Fibroblast of skin of scalp (primary cell): Measurements from ENCODE around the gene KCNK13.

Source experiments
- DNase-seq: peaks from one replicate; pipeline ENCODE4 v3.0.0-alpha.2; 2013

KCNK13 gene

DNA sequence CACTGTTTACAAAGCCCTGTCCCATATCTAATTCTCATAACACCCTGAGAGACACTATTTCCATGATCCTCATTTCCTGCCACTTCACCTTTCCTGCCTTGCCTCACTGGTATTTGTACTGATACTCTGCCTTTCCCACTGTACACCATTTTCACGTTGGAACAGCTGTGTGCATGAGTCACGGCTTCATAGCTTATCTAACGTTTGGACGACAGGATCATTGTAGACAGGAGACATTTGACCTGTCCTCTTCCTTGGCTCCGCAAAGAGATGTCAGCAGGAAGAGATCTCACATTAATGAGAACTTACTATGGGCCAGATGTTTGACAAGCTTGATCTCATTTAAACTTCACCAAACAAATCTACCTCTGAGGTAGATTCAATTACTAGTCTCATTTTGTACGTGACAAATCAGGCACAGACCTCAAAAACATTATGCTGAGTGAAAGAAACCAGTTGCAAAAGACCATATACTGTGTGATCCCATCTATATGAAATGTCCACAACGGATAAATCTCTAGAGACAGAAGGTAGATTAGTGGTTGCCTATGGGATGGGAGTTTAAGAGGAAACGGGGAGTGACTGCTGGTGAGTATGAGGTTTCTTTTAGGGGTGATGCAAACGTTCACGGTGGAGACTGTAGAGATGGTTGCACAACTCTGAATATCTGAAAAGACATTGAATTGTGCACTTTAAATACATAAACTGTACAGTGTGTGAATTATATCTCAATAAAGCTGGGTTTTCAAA lies 71.2 kb downstream of the KCNK13 start:
- DNase-seq = no peak

DNA sequence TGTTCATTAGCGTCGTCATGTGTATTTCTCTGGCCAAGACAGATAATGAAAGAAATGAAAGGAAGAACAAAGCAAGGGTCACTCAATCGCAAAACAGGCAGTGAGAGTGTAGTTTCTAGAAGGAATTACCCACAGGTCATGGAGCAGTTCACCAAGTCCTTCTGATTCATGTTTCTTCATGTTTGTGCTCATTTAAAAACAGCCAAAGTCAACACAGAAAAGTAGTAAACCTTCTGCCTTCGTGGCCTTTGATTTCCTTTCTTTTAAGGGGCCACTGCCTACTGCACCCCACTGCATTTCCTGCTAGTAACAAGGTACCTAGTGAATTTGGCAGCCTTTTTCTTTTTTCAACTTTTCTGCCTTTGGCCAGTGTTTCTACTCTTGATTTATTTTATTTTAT lies 75.1 kb downstream of the KCNK13 start:
- no peak for DNase-seq

DNA sequence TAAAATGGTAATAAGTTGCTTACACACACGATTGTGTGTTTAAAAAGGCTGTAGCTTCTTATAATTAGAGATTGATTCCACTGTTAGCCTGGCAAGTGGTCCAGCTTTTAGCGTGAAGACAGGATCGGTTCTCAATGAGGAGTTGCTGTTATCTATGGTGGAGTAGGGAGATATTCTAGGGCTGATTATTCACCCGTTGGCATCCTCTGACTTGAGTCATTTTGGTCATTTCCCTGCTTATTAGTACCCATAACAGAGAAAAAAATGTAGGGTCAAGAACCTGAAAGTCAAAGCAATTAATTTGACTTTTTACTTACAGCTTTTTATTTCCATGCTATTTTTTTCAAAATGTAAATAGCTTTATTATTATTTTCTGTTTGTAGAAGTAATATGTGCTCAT lies 76.0 kb downstream of the KCNK13 start:
- no peak for DNase-seq

DNA sequence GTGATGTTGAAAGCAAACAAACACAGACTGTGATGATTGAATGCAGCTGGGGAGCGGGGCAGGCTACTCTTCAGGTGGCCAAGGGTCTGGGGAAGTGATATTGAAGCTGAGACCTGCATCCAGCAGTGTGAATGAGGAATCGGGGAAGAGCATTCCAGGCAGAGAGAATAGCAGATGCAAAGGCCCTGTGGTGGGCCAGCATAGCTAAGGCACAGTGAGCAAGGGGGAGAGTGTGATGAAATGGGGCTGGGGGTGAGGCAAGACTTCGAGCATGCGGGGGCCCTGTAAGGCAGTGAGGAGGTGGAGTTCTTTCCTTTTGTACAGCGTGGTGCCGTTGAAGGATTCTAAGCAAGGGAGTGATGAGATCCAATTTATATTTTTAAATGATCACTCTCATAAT lies 77.4 kb downstream of the KCNK13 start:
- no peak for DNase-seq

DNA sequence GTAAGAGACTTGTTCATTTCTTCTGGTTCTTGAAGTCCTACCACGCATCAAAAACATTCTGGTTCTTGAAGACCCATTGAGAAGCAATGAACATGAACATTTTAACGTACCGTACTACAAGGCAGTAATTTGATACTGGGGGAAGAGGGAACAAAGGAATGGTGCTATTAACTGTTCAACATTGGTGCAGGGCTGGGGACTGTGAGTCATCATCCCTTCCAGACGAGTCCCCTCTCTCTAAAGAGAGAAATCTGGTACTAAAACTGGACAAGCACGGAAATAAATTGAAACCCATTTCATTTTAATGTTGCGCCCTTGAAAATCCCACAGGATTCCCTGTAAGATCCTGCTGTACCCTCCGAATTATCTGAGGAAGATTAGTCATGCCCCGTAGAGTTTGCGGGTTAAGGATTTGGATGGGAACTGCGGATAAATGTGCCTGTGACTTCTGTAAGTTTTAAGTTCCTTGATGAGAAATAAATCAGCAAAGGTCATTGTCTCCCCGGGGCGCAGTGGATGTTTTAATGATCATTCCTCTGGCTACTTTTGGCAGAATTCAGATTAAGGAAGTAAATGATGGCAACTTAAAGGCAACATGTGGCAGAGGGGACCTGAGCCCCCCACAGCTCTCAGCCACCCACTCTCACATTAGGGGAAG lies 78.6 kb downstream of the KCNK13 start:
- peak; percentile 8 for DNase-seq

DNA sequence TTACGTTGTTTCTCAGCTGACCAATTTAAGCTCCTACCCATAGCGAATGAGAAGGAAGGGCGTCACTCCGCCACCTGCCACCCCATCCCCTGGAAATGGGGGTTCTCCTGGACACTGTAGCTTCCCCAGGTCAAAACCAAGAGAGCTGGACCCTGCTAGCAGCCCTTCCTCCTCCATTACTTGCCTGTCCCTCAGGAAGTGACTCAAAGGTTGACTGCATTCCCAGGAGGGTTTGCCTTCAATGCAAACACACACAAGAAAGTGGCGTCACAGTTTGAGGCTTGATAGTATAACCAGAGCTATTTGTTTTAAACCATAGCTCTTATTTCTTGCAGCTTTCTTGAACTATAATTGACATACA lies 79.1 kb downstream of the KCNK13 start:
- peak; percentile 20 for DNase-seq

DNA sequence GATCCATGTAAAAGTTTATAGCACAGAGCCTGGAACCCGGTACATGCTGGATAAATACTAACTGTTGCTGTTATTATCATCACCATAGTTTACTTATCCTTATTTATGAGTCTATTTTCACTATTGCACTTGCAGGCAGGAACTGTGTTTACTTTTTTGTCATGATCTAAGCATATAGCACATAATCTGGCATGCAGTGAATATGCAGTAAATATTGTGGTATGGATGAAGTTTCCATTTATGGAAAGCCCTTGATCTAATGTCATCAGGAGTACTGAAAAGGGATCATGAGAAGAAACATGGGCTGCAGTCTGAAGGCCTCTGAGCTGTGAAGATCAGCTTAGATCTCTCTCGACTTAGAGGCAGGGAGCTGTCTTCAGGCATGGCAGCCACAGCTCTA lies 91.6 kb downstream of the KCNK13 start:
- no peak for DNase-seq

DNA sequence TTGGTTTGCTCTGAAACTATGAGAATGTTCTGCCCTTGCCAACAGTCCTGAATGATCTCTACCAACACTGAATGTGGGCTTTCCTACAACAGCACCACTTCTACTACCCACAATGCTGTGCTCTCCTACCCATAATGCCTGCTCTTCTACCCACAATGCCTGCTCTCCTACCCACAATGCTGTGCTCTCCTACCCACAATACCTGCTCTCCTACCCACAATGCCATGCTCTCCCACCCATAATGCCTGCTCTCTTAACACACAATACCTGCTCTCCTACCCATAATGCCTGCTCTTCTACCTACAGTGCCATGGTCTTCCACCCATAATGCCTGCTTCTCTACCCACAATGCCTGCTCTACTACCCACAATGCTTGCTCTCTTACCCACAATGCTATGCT lies 92.3 kb downstream of the KCNK13 start:
- no peak for DNase-seq

DNA sequence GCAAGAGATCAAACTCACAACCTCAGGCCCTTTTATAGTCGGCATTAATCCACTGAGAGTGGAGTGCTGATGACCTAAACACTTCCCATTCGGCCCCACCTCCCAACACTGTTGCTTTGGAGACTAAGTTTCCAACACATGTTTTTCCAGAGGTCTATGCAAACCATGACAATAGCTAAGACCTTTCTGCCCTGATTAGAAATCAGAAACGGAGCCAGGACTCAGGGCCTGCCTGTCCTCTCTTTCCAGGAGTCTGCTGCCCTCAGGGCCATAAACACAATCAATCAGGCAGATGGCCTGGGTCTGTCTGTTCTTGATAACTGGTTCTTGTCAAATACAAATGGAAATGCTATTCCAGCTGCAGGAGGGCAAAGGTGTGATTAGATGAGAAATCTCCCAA lies 97.4 kb downstream of the KCNK13 start:
- DNase-seq = no peak

DNA sequence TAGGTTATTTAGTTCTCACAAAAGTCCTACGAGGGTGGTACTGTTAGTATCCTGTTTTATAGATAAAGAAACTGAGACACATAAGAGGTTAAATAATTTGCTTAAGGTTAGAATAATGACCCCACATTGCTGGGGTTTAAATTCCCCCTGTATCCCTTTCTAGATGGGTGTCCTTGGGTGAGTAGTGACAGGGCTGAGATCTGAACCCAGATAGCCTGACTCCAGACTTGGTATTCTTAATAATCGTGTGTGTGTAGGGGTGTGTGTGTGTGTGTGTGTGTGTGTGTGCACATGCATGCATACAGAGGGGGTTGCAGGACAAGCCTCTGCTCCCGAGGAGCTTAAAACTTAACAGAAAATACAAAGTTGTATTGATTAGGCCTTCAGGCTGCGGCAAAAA lies 97.9 kb downstream of the KCNK13 start:
- no peak for DNase-seq

DNA sequence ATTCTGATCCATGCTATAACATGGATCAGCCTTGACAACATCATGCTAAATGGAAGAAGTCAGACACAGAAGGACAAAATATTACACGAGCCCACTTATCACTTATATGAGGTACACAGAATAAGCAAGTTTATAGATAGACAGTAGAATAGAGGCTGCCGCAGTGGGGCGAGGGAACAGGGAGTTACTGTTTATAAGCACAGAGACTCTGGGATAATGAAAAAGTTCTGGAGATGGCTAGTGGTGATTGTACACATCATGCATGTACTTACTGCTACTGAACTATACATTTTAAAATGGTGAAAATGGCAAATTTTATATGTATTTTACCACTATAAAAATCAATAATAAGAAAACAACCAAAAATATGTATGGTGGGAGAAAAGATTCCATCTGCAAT lies 99.3 kb downstream of the KCNK13 start:
- DNase-seq = no peak

DNA sequence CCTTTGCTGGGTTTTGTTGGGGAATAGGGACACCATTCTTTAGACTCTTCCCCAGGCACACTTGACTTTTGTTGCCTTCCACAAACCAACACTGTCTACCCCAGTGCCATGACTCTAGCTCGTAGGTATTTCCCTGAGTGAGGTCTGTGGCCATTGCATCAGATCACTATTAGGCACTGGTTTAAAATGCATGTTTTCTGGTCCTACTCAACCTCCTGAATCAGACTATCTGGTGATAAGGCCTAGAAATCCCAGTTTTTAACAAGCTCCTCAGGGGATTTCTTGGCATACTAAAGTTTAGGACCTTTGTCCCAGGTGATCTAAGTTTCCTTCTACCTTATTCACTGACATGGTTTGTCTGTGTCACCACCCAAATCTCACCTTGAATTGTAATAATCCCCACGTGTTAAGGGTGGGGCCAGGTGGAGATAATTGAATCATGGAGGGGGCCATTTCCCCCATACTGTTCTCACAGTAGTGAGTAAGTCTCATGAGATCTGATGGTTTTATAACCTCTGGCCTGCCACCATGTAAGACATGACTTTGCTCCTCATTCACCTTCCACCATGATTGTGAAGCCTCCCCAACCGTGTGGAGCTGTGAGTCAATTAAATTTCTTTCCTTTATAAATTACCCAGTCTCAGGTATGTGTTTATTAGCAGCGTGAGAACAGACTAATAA lies 106.8 kb downstream of the KCNK13 start:
- DNase-seq = peak; percentile 26

DNA sequence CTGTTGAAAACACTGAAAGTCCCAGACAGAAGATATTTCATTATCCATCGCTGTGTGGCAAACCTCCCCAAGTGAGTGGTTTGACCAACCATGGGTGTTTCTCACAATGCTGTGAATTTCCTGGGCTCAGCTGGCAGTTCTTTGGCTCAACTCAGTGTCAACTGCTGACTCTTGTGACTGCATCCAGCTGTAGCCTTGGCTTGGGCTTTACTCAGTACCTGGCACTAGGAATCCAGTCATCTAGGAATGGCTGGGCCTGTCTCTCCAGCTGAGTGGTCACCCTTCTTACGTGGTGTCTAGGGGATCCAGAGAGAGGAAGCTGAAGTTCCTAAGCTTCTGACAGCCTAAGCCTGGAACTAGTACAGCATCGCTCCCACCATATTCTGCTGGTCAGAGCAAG lies 113.8 kb downstream of the KCNK13 start:
- no peak for DNase-seq

DNA sequence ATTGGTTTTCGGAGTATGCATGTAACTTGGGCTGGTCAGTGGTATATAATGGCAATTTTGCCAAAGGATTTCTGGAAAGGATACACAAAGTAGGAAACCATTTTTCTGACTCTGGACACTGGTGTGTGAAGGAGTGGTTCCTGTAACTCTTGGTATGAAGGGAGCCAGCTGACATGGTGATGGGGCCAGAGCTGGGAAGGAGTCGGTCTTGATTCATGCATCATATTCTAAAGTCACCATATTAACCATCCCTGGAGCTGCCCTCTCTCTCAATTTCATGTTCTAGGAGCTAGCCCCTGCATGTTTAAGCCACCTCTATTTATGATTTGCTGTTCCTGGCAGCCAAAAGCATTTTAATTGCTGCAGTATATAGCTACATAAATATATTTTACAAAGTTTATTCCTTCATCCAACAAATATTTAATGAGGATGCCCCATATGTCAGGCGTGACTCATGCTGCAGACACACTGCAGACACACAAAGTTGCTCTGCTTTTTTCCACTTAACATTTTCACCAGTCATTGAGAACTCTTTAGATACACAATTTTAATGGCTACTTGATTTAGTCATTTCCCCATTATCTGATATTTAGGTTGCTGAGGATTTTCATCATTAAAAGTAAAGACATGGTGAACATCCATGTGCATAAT lies 115.9 kb downstream of the KCNK13 start:
- no peak for DNase-seq

DNA sequence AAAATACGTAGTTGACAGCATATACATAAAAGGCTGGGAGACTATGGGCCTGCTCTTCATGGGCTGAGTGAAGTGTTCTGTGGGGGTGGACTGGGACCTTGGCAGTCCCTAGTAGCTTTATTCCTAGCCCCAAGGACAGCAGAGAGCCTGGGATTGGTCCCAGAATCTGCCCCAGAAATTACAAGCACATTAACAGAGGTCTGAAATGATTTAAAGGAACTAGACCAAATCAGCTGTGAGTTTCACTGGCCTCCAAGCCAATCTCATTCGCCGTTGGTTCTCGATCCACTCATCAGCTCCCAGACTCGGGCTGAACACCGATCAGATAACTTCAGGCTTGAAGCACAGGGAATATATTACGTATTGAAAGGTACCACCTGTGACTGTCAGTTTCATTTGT lies 117.6 kb downstream of the KCNK13 start:
- no peak for DNase-seq

DNA sequence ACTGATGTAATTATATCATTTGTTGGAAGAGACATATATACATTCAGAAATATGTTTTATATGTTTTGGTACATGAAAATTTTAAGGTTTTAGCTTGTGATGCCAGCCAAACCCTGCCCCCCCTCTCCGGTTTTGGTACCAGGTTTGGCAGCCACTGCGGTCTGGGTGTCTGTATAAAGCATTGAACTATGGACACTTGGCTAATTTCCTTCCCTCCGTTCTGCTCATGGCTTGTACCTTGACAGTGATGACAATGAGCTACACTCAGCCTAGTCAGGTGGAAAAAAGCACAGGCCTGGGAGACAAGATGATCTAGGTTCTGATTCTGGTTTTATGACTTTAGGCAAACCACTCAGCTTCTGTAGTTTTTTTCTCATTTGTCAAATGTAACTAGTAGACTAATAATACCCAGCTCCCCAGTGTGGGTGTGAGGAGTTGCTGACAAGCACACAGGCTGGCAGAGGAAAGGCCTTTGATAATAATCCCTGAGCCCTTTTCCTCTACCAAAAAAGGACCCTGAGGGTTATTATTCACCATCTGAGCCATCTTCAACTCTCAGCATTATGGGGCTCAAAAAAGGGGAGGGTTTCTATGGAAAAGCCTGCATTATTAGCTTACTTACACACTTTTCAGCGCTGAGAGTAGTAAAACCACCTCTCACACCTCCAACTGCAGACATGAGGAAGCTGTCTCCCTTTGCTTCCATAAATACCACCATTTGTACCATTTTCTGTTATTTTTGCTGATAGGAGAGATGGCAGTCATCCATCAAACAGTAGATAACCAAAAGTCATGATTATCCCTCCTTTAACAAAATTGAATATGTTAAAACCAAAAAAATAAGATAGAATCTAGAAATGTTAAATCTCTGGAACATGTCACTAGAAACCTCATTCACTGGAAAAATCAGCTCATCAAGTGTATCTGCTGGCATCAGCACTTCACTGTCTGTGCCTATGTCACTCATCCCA lies 118.3 kb downstream of the KCNK13 start:
- no peak for DNase-seq

DNA sequence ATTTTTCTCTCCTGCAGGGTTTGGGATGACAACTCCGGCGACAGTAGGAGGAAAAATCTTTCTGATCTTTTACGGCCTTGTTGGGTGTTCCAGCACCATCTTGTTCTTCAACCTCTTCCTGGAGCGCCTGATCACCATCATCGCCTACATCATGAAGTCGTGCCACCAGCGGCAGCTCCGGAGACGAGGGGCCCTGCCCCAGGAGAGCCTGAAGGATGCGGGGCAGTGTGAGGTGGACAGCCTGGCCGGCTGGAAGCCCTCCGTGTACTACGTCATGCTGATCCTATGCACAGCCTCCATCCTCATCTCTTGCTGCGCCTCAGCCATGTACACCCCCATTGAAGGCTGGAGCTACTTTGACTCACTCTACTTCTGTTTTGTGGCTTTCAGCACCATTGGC lies 122.3 kb downstream of the KCNK13 start:
- no peak for DNase-seq

DNA sequence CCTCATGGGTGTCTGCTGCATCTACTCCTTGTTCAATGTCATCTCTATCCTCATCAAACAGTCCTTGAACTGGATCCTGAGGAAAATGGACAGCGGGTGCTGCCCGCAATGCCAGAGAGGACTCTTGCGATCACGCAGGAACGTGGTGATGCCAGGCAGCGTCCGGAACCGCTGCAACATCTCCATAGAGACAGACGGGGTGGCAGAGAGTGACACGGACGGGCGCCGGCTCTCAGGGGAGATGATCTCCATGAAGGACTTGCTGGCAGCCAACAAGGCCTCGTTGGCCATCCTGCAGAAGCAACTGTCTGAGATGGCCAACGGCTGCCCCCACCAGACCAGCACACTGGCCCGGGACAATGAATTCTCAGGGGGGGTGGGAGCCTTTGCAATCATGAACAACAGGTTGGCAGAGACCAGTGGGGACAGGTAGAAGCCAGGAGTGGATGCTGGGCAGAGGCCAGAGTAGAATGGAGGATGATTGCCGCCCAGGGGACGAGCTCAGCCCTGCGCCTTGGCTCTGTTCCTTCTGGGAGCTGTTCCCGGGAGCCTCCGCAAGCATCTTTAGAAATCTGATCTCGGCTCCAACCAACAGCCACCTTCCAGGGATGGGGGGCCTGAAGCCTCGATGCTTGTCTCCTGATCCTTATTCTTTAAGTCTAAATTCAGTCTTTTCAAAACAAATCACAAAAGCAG lies 122.9 kb downstream of the KCNK13 start:
- DNase-seq = no peak

DNA sequence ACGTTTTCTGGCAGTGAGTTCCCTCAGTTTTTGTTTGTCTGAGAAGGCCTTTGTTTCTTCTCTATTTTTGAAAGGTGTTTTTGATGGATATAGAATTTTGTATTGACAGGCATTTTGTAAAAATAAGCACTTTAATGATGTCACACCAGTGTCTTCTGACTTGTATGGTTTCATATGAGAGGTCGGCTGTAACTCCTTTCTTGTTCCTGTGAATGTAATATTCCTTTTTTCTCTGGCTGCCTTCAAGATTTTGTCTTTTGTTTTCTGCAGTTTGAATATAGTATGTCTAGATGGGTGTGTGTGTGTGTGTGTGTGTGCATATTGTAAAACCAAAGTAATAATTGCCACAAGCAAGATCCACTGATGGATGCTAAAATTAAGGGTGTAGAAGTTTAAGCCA lies 126.8 kb downstream of the KCNK13 start:
- no peak for DNase-seq

DNA sequence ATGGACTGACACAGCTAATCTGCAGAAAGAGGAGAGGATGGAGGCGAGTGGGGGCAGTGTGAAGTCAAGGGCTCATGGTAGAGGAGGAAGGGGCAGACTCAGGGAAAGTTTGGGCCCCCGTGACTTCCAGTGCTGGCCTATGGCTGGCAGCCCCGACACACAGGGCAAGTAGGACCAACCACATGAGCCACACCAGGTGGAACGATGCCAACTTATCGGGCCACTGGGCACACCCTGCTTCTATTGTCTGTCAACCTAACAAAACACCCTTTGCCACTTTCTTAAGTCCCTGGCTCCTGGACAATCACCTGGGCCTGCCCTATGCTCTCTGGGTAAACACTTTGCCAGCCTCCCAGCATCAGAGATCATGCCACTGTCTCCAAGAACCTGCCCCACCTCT lies 129.4 kb downstream of the KCNK13 start:
- no peak for DNase-seq

DNA sequence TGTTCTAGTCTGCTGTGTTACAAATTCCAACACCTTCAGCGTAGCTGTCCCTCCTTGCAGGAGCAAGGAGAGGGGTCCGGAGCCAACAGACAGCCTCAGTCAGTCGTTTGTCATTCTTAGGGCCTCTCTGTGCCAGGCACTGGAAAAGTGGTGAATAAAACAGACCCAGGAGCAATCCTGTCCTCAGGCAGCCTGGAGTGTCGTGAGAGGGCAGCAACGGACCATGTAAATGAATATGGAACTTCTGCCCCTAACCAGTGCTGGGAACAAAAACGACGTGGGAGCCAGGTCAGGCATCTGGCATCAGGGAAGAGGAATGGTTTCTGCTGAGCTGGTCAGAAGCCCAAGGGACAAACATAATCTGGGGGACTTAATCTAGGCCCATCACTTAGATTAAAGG lies 129.8 kb downstream of the KCNK13 start:
- no peak for DNase-seq

DNA sequence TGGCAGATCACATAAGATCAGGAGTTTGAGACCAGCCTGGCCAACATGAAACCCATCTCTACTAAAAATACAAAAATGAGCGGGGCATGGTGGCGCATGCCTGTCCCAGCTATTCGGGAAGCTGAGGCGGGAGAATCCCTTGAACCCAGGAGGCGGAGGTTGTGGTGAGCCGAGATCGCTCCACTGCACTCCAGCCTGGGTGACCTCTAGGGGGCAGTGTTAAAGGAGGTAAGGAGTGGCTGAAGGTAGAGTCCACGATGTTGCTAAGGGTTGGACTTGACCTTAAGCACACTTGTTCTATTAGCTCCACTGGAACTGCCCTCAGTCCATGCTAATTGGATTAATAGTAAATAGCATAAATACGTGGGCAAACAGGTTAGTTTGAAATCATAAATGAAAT lies 132.1 kb downstream of the KCNK13 start:
- no peak for DNase-seq
